ENCODE data around the gene HTR2A.
"Not testable (repeated sequence)": the region's sequence is repeated elsewhere in the genome, so short reads cannot be mapped to it uniquely, and the experiment has no call there.

HTR2A gene

GRCh38 chr13:46866150-46866549, 30.7 kb downstream of the HTR2A start:
- no peak for DNase-seq

DNA sequence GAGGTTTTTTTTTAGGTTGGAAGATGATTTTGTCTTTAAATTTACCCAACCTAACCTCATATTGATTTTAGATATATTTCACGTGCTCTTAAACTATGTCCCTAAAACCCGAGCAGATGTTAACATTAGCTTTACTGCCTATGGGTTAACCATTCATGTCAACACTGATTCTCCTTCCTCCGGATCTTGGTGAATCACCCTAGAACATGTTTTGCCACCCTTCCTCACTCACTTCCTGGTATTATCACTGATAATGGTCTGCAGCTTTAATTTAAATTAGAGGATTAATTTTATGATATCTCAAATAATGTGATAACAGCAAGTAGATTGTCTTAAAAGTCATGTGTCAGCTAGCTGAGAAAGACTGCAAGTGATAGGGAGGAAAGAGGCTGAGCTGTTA, 31.9 kb downstream of the HTR2A start:
- no peak for DNase-seq

- no peak for DNase-seq
Measured at GRCh38 chr13:46861959-46862358, 34.9 kb downstream of the HTR2A start.

GRCh38 chr13:46860722-46861121, 36.1 kb downstream of the HTR2A start:
- DNase-seq = no peak

GRCh38 chr13:46858776-46859175, 38.1 kb downstream of the HTR2A start:
- DNase-seq = no peak

- no peak for DNase-seq
Measured at GRCh38 chr13:46858163-46858562, 38.7 kb downstream of the HTR2A start.

DNA sequence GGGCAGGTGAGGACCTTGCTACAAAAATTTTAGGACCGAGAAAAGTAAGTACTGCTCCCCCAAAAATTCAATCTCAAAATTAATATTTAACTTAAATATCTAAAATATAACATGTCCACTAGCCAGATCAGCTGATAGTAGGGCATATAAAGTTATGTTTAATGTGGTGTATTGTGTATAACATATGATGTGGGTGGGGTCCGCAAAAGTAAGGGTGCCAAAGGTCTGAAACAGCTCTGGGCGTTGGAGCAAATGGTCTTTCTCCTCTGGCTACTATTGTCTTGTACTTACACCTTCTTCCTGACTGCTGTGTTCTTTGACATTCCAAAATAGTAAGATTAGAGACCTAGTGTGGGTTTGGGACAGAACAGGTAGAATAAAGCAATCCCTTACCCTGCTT, 41.2 kb downstream of the HTR2A start:
- no peak for DNase-seq

DNA sequence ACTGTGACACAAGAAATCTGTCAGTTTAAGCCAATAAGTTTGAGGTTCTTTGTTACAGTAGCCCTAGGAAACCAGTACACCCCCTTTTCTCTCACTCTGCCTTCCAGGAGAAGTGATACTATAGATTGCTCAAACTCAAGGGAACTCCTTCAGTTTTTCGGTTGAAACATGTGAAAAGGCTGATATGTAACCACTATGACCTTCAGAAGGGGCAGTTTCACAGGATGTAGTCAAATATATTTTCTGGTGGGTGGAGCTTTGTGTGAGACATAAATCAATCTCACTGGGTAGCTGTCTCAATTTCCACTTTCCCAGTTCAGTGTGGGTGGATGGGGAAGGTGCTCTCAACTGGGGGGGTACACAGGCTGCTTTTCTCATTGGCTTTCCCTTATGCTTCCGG, 41.7 kb downstream of the HTR2A start:
- no peak for DNase-seq

DNA sequence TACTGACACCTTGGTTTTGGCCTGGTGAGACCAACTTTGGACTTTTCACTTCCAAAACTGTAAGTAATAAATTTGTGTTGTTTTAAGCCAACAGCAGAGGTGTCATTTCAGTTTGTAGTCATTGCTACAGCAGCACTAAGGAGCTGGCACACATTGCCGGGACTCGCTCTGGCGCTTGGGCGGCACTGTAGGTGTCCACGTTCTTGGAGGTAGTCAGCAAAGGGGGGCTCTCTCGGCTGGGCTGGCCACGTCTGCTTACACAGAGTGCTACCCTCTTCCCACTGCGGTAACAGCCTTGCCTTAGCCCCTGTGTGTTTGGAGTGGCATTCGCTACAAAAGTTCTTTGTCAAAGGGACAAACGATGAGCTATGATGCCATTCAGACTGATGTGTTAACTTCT, 44.7 kb downstream of the HTR2A start:
- DNase-seq = no peak

- DNase-seq = no peak
Measured at GRCh38 chr13:46850214-46850613, 46.6 kb downstream of the HTR2A start.

DNA sequence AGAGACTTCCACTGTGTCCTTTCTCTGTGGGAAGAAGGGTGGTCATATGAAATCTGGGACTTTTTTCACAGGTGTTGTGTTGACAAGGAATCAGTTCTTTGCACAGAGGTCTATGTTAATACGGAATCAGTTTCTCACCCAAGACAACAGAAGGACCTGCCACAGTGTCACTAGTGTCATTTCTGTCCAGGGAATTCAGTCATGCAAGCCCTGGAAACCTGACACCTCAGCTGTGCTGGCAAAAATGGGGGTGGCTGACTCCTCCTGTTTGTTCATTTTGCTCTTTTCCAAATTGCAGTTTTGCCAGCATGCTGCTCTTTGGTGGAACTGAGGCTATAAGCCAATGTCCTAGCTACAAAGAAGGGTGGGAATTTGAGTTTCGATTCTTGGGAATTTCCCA, 50.1 kb downstream of the HTR2A start:
- no peak for DNase-seq

DNA sequence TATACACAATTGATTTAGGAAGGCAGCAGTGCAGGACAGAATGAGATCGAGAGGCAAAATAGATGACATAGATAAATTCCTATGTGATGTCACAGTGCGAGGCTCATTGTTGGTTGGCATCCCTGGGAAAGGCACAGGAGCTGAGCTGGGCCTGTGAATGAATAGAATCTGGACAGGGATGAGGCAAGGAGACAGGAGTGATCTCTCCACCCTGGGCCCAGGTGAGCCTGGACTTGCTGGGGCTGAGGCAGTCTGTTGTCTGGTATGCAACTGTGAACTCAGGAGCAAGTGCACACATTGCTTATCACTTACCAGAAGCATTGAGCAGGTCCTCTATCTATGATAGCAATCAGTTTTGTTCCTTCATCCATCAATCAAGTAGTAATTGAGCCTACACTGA, 51.7 kb downstream of the HTR2A start:
- no peak for DNase-seq

DNA sequence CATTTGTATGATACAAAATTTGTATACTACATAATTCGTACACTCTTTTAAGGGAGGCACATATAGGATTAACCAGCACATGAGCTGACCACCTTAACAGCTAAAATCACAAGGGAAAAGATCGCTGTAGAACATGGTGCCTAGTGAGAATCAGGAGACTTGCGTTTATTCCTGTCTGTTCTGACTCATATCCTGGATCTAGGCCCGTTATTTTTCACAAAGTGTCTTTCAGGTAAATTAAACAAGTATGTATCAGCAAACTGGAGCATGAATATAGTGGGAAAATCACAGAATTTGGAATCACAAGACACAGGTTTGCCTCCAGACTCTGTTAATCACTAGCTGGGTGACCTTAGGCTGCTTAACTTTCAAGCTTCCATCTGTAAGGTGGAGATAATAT, 52.4 kb downstream of the HTR2A start:
- DNase-seq = no peak

DNA sequence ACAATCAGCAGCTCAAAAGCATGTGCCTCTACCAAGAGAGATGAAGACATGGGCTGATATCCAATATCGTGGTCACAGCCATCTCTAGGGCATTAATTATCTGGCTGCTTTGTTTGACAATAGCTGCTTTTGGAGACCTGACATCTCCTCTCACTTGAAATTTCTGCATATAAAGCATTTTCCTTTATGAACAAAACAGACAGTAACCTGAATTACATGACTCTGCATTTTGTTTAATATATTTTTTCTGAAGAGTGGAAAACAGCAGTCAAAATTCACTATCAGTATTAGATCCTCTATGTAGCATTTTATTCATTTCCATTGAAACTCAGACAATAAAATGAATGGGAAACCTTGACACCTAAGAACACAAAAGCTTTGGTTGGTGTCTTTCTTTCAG, 57.5 kb downstream of the HTR2A start:
- DNase-seq = no peak

- DNase-seq = no peak
Measured at GRCh38 chr13:46834657-46835056, 62.2 kb downstream of the HTR2A start.

DNA sequence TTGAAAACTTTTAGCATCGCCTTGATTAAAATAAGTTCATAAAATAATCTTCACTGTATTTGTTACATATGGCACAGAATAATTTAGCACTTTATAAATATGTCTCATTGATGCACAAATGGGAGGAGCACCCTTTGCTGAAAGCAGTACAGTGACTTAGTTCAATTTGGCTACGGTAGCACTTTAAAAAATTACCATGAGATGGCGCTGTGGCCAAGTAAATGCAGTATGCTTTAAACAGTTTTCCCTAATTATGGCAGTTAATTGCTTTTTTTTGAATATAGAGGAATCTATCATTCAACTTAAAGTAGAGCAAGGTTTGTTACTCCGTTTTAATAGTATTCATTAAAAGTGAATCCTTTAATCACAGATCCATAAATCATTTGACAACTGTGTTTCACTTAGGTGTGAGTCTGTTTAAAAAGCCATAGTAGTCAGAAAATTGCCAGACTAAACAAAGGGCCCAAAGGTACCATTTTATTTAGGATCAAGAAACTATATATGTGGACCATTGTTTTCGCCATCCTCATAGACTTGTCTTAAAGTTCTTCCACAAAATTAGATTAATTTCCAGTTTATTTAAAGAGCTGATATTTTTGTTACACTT, 65.2 kb downstream of the HTR2A start:
- peak in 1 of 2 experiments; percentile 4 for DNase-seq

DNA sequence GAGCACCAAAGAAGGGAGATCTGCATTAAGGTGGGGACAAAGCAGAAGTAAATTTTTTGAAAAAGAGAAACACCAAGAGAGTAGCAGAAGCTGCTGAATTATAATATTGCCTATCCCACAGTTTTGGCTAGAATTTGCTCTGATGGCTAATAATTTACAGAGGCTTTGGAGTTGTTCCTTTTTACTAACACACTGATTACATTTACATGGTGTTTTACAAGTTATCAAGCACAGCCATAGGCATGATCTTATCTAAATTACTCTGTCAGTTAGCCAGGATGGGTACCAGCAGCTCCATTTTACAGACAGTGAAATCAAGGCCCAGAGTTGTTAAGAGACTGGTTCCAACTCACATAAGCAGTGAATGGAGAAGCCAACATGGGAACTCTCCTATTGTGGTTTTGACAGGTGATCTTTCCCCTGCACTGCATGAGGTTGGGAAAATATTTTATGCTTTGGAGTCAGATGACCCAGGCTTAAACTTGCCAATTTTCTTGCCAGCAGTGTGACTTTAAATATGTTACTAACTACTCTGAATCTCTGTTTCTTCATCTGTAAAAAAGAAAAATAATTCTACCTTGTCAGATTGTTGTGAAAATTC, 66.3 kb downstream of the HTR2A start:
- no peak for DNase-seq

- DNase-seq = no peak
Measured at GRCh38 chr13:46822551-46822950, 74.3 kb downstream of the HTR2A start.

- DNase-seq = no peak
Measured at GRCh38 chr13:46817838-46818476, 78.9 kb downstream of the HTR2A start.

DNA sequence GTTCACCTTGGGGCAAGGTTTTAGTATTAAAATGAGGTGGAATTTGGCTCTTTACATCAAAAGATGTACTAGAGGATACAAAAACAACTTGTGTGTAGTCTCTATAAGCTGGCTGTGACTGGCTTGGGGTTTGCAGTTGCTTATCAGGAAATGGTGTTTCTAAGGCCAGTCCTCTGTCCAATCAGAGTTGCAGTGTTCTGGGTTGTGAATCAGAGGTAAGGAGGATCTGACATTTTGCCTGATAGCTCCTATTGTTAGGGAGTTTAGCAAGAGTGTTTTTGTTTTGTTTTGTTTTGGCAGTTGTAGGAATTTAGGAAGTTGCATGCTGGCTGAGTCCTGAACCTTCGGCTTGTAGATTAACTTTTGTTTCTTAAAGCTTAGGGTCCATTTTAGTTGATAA, 79.8 kb downstream of the HTR2A start:
- no peak for DNase-seq

GRCh38 chr13:46816371-46816770, 80.5 kb downstream of the HTR2A start:
- no peak for DNase-seq

- no peak for DNase-seq
Measured at GRCh38 chr13:46812301-46812797, 84.5 kb downstream of the HTR2A start.

GRCh38 chr13:46810440-46810839, 86.4 kb downstream of the HTR2A start:
- no peak for DNase-seq

DNA sequence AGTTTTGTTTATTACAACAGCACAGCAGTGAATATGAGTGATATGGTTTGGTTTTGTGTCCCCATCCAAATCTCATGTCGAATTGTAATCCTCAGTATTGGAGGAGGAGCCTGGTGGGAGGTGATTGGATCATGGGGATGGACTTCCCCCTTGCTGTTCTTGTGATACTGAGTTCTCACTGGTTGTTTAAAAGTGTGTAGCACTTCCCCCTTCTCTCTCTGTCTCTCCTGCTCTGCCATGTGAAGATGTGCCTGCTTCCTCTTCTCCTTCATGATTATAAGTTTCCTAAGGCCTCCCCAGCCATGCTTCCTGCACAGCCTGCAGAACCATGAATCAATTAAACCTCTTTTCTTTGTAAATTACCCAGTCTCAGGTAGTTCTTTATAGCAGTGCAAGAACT, 91.9 kb downstream of the HTR2A start:
- not testable (repeated sequence) for DNase-seq

GRCh38 chr13:46804391-46804815, 92.5 kb downstream of the HTR2A start:
- no peak for DNase-seq
